GM18505 (cell line): ENCODE data around the gene SFXN1.
"Not testable (repeated sequence)": the region's sequence is repeated elsewhere in the genome, so short reads cannot be mapped to it uniquely, and the experiment has no call there.

Experiments
- ATAC-seq: cut with Tn5 transposase; IDR thresholded peaks from one replicate; pipeline ENCODE4 v1.9.1; 2021; ENCODE audit not compliant: unreplicated experiment
- POLR2A ChIP-seq: IDR thresholded peaks from 4 replicates; pipeline ENCODE4 v1.6.1; 2011; ENCODE audit warnings: borderline replicate concordance; ENCODE audit not compliant: insufficient read depth, insufficient read length; ENCODE audit errors: extremely low read depth

Gene SFXN1

DNA sequence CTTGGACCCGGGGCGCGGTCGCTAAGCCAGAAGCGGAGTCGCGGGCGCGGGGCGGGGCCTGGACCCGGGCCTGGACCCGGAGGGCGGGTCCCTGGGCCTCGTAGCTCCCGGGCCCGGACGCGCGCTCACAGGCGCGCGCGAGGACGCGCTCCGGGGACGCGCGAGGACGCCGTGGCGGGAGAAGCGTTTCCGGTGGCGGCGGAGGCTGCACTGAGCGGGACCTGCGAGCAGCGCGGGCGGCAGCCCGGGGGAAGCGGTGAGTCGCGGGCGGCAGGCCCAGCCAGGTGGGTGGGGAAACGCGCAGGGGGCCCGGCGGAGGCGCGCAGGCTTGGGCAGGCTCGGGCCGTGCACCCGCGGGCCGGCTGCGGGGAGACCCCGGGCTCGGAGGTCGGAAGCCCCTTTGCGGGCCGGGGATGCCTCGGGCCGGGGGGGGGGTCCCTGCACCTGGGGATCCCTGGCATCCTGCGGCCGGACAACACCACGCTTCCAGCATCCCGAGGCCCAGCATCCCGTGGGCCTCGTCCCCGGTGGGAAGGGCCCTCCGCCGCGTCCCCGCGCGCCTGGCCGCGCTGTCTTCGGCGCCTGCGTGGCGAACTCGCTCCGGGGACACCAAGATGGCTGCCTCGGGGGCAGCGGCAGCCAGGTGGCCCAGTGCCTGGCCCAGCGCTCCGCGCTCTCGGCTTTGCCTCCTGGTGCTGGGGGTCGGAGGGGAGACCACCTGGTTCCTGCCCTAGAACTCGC, at the start of gene SFXN1:
TSS of gene SFXN1 (plus strand) at position 177 of the 741 bp plus-strand sequence. CDS start 13,544 bp downstream, outside the sequence.
- ATAC-seq: peak; percentile 87
- peak; percentile 78 for TF ChIP-seq POLR2A

DNA sequence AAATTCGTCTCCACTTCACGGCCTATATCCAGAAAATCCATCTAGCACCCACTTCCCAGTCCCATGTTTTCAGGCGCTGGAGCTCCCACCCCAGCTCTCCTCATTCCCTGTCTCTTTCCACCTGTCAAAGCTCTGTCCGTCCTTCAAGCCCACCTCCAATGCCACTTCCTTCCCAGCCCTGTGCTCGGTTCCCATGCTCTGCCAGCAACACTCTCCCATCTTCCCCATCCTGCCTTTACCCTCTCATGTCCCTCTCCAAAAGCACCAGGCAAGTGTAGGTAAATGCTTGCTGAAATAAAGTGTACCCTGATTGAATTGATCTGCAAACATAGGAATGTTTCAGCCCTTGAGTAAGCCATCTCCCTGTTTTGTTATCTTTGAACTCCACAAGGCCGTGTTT, 43.6 kb upstream of the SFXN1 start:
- ATAC-seq: no peak
- no peak for TF ChIP-seq POLR2A

- no peak for TF ChIP-seq POLR2A
- ATAC-seq: no peak
Measured at GRCh38 chr5:175436359-175436758, 42.0 kb upstream of the SFXN1 start.

GRCh38 chr5:175438234-175438857, 40.0 kb upstream of the SFXN1 start:
- no peak for TF ChIP-seq POLR2A
- ATAC-seq: no peak

DNA sequence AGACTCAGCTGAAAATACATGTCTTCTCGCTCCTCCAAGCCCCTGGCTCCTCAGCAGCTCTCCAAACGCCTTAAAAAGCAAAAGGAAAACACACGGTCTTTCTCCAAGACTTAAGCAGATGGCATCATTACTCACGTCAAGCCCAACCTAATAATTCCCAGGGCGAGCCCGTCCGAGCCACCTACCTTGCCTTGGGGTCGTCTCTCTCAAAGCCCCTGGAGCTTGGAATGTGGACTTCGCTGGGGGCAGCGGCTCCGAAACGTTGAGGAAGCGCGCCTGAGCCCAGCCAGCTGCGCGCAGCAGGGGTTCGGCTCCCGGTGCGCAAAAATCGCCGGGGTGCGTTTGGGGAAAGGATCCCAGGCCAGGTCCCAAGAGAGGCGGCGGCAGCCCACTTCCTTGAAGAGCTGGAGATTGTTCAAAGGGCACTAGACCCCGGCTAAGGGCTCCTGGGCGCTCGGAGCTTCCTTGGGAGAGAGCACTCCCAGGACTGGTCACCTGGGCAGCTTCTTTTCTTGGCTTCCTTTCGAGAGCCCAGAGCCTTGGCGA, 34.8 kb upstream of the SFXN1 start:
- no peak for ATAC-seq
- TF ChIP-seq POLR2A: no peak

GRCh38 chr5:175444060-175444904, 34.1 kb upstream of the SFXN1 start, which contains the start of gene DRD1:
TSS of gene DRD1 (minus strand) at chr5:175444182. CDS start at chr5:175443099, 1,083 bp downstream.
- ATAC-seq: no peak
- TF ChIP-seq POLR2A: no peak

GRCh38 chr5:175444905-175445456, 33.4 kb upstream of the SFXN1 start:
- ATAC-seq: no peak
- TF ChIP-seq POLR2A: no peak

DNA sequence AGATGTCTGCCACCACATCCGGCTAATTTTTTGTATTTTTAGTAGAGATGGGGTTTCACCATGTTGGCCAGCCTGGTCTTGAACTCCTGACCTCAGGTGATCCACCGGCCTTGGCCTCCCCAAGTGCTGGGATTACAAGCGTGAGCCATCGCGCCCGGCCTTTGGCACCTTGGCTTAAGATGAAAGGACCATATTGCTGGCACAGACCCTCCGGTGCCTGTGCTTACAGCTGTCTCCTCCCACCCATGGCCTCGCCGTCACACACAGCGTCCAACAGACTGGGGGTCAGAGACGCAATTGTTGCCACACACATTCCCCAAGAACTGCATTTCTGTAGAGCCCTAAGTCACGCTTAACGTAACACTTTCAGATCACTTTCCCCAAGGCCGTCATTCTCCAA, 32.0 kb upstream of the SFXN1 start:
- ATAC-seq: not testable (repeated sequence)

DNA sequence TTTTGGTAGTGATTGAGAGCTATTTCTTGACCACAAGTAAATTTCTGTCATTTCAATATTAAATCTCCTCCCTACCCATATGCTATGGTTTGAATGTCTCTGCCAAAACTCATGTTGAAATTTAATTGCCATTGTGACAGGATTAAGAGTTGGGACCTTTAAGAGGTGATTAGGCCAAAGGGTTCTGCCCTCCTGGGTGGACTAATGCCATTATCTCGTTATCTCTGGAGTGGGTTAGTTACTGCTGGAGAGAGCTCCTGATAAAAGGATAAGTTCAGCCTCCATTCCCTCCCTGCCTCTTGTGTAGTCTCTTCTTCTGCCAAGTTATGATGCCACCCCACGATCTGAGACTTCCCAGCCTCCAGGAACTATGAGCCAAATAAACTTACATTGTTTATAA, 30.8 kb upstream of the SFXN1 start:
- no peak for TF ChIP-seq POLR2A
- no peak for ATAC-seq

- ATAC-seq: no peak
- TF ChIP-seq POLR2A: no peak
Measured at GRCh38 chr5:175448276-175448675, 30.1 kb upstream of the SFXN1 start.

GRCh38 chr5:175452166-175452565, 26.2 kb upstream of the SFXN1 start:
- no peak for TF ChIP-seq POLR2A
- no peak for ATAC-seq

DNA sequence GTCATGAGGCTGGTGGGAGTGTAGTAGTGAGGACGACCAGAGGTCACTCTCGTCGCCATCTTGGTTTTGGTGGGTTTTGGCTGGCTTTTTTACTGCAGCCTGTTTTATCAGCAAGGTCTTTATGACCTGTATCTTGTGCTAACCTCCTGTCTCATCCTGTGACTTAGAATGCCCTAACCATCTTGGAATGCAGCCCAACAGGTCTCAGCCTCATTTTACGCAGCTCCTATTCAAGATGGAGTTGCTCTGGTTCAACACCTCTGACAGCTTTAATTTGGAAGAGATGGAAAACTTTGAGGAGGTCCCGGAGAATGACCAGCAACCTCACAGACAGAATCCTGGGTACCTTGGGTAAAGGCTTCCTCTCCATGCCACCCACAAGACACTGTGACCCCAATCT, 24.0 kb upstream of the SFXN1 start:
- ATAC-seq: not testable (repeated sequence)

GRCh38 chr5:175456105-175456742, 22.1 kb upstream of the SFXN1 start:
- TF ChIP-seq POLR2A: no peak
- ATAC-seq: no peak

GRCh38 chr5:175457466-175457865, 20.9 kb upstream of the SFXN1 start:
- TF ChIP-seq POLR2A: no peak
- ATAC-seq: peak; percentile 89
